ENCODE measurements around the gene PNCK.
"Not testable (repeated sequence)": the region's sequence is repeated elsewhere in the genome, so short reads cannot be mapped to it uniquely, and the experiment has no call there.

PNCK gene

DNA sequence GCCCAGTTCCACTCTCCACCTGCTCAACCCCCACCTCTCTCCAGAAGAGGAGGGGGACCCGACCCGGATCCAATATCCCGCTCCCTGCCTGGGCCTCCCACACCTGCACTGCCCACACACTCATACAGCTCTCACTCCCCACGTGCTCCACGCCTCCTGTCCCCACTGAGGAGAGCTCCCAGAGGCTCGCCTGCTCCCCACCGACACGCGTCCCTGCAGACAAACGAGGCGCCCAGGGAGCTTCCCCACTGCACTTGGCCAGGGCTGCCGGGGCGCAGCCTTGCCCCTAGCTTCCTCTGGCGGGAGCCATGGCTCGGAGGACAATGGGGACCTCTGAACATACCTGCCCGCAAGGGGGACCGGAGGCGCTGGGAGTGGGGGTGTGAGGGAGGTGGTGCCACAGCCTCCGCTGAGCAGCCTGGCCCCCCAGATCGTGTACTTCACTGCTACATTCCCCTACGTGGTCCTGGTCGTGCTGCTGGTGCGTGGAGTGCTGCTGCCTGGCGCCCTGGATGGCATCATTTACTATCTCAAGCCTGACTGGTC, 19.1 kb upstream of the PNCK start:
- ChIA-PET CTCF (no interaction called here), POLR2A (no interaction called here)
- TF ChIP-seq, protein P1, sequence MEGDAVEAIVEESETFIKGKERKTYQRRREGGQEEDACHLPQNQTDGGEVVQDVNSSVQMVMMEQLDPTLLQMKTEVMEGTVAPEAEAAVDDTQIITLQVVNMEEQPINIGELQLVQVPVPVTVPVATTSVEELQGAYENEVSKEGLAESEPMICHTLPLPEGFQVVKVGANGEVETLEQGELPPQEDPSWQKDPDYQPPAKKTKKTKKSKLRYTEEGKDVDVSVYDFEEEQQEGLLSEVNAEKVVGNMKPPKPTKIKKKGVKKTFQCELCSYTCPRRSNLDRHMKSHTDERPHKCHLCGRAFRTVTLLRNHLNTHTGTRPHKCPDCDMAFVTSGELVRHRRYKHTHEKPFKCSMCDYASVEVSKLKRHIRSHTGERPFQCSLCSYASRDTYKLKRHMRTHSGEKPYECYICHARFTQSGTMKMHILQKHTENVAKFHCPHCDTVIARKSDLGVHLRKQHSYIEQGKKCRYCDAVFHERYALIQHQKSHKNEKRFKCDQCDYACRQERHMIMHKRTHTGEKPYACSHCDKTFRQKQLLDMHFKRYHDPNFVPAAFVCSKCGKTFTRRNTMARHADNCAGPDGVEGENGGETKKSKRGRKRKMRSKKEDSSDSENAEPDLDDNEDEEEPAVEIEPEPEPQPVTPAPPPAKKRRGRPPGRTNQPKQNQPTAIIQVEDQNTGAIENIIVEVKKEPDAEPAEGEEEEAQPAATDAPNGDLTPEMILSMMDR (IDR thresholded peaks at IDR 0.05; ENCODE audit: control extremely low read depth, extremely low read depth, low read depth, missing control alignments), result no peak
- DNase-seq (ENCODE audit: extremely low spot score), result no peak

DNA sequence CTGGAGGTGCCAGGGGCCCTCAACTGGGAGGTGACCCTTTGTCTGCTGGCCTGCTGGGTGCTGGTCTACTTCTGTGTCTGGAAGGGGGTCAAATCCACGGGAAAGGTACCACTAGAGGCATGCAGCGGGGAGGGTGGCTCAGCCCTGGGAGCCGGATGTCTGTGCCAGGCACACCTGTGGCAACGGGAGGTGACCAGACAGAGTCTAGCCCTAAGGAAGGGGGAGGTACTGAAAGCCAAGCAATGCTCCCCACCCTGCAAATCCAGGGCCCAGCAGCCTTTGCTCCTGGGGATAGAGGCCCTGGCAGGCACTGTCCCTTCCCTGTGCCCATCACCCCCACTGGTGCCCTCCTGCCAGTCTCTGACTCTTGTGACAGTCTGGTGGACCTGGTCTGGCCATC, 18.4 kb upstream of the PNCK start:
- CTCF ChIA-PET, result no interaction called here
- no peak for DNase-seq (ENCODE audit: extremely low spot score)
- POLR2A ChIA-PET, result no interaction called here
- TF ChIP-seq, protein P1 (IDR thresholded peaks at IDR 0.05; ENCODE audit: control extremely low read depth, extremely low read depth, low read depth, missing control alignments), result no peak

DNA sequence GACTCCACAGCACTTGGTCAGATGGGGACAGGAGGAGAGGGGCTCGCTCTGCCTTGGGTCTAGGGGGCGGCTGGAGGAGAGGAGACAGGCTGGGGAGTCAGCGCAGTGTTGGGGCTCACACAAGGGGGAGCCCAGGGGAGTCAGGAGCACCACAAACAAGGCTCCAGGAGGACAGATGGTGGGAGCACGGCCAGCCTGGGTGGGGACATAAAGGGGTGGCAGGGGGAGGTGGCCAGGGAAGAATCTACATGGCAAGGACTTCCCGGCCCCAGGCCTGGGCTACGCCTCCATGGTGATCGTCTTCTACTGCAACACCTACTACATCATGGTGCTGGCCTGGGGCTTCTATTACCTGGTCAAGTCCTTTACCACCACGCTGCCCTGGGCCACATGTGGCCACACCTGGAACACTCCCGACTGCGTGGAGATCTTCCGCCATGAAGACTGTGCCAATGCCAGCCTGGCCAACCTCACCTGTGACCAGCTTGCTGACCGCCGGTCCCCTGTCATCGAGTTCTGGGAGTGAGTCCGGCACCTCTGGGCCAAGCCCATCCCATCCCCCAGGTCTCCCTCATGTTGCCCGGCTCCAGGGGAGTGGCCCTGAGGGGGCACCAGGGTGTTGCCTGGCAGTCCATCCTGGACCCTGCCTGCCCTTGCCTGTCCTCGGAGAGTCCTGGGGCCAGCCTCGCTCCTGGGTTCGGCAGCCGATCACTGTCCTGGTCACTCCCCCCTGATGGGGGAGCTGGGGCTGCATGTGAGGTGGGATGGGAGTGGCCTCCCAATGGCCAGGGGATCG, 17.6 kb upstream of the PNCK start:
- DNase-seq (ENCODE audit: extremely low spot score); CTCF ChIA-PET: not testable (repeated sequence)
- POLR2A ChIA-PET, result interaction anchor here (0.6 kb wide), 1 partner anchor 22 kb away, joined by 4 read pairs; no protein-coding TSS in a partner anchor

DNA sequence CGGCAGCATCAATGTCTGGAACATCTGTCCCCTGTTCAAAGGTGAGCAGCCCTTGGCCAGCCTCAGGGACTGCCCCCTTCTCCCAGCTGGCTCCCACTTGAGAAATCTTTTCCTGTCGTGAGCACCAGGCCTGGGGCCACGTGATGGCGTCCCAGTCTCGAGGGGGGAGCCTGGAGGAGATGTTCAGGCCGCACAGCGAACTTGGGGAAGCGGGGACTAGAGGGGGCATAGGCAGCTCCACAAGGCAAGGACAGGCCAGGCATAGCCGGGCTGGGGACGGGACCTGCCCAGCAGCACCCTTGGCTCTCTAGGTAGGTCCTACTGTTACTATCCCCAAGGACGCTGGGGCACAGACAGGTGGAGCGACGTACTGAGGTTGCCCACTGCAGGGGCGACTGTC, 16.9 kb upstream of the PNCK start:
- no peak for DNase-seq (ENCODE audit: extremely low spot score)
- ChIA-PET POLR2A (interaction anchor here (0.6 kb wide), 1 partner anchor 23 kb away, joined by 4 read pairs; no protein-coding TSS in a partner anchor), CTCF (no interaction called here)
- TF ChIP-seq, protein P1 (IDR thresholded peaks at IDR 0.05; ENCODE audit: control extremely low read depth, extremely low read depth, low read depth, missing control alignments), result no peak

DNA sequence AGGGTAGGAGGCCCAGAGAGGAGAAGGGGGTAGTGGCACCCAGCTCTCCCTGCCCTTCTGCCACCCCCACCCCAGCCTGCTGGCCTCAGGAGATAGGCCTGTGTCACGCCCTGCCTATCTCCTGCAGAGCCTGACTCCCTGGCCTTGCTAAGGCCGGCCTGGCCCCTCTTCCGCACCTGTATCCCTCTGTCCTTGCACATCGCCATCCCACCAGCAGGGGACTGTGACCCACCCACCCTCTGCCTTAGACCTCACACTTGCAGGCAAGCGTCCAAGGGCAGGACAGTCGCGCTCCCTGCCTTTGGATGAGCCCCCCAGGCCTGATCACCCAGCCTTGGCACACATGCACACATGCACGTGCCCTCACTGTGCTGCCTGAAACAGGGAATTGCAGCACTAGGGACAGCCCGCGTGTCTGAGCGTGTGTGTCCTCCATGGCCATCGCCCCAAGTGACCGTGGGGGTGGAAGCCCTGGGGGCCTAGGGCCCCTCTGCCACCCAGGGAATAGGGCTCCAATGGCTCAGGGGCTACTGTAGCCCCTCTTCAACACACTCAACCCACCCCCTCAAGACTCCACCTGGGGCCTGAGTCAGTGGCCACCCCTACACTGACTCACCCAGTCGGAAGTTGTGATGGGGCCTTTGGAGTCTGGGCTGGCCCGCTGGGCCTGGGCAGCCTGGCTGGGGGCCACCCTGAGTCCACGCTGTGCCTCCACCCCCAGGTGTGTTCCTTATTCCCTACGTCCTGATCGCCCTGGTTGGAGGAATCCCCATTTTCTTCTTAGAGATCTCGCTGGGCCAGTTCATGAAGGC, 16.2 kb upstream of the PNCK start:
- ChIA-PET POLR2A (no interaction called here), CTCF (no interaction called here)
- TF ChIP-seq, protein P1 (IDR thresholded peaks at IDR 0.05; ENCODE audit: control extremely low read depth, extremely low read depth, low read depth, missing control alignments), result no peak
- DNase-seq (ENCODE audit: extremely low spot score), result no peak

DNA sequence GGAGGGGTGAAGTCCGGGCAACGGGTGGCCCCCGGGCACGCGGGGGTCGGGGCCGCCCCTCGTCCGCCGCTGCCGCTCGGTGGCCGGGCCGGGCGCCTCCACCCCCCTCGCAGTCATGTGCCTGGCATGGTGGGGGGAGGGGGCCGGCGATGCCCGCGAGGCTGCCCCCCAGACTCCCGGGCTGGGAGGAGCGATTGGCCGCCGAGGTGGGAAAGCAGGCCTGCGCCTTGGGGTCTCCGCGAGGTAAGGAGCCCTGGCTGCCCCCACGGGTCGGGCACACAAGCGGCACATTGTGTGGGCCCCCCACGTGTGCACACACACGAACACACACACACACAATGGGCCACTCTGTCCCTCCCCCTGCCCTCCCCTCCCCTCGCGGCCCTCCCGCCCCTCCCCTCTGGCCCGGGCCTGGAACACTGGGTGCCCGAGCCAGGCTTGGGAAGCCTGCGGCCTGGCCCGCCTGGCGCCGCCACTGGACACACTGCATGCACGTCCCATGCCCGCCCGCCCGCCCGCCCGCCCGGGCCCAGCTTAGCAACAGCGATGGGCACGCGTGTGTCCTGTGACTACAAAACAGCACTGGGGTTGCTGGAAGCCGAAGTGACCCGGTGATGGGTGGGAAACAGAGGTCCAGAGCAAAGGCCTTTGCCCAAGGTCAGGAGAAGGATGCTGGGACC, 15.4 kb upstream of the PNCK start:
- DNase-seq (ENCODE audit: extremely low spot score), result no peak
- CTCF ChIA-PET, result no interaction called here
- POLR2A ChIA-PET, result no interaction called here
- TF ChIP-seq, protein P1 (IDR thresholded peaks at IDR 0.05; ENCODE audit: control extremely low read depth, extremely low read depth, low read depth, missing control alignments), result no peak

All from GM10248 (cell line).